Measurements from ENCODE around the gene KCNB1.

DNA sequence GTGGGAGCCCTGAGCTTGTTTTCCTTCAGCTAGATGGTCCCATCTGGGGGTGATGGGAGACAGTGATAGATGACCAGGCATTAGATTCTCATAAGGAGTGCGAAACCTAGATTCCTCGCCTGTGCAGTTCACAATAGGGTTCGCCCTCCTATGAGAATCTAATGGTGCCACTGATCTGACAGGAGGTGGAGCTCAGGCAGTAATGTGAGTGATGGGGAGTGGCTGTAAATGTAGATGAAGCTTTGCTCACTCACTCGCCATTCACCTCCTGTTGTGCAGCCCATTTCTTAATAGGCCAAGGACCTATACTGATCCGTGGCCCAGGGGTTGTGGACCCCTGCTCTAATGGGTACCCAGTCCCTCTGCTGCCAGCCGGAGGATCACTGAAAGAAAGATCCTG is 20.7 kb upstream of the KCNB1 start:
- TF ChIP-seq, protein P1, sequence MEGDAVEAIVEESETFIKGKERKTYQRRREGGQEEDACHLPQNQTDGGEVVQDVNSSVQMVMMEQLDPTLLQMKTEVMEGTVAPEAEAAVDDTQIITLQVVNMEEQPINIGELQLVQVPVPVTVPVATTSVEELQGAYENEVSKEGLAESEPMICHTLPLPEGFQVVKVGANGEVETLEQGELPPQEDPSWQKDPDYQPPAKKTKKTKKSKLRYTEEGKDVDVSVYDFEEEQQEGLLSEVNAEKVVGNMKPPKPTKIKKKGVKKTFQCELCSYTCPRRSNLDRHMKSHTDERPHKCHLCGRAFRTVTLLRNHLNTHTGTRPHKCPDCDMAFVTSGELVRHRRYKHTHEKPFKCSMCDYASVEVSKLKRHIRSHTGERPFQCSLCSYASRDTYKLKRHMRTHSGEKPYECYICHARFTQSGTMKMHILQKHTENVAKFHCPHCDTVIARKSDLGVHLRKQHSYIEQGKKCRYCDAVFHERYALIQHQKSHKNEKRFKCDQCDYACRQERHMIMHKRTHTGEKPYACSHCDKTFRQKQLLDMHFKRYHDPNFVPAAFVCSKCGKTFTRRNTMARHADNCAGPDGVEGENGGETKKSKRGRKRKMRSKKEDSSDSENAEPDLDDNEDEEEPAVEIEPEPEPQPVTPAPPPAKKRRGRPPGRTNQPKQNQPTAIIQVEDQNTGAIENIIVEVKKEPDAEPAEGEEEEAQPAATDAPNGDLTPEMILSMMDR (conservative IDR thresholded peaks at IDR 0.05 in 1 of 2, IDR thresholded peaks at IDR 0.05 in 1 of 2; ENCODE audit: low read depth in 1 of 2, low read length in 2 of 2): no peak
- no peak for TF ChIP-seq EZH2 (IDR thresholded peaks at IDR 0.05; ENCODE audit: low read length, missing control alignments)

All from fibroblast of lung (primary cell).